HK-2 (cell line): ENCODE data around the gene PTTG1IP.
"Not testable (repeated sequence)": the region's sequence is repeated elsewhere in the genome, so short reads cannot be mapped to it uniquely, and the experiment has no call there.

Source experiments
- DNase-seq: peaks from one replicate; pipeline ENCODE4 v3.0.0-alpha.2; 2018; ENCODE audit not compliant: unreplicated experiment

Gene PTTG1IP

GRCh38 chr21:44845418-44846223 lies 27.9 kb downstream of the PTTG1IP start:
- peak; percentile 51 for DNase-seq

DNA sequence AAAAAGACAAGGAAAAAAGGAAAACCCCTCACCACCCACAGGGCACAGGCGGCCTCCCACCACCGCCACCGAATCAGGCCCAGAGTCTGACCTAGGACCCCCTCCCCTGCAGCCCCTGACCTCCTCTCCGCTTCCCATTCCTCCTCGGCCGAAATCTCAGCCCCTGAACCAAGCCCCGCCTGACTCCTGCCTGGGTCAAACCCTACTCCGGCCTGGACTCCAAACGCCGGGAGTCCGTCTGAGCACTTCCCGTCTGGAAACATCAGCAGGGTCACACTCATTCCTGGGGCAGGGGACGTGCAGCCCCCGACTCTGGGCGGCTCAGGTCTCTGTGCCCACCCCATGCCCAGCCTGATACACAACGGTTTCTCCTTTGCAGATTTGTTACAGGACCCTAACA lies 29.2 kb downstream of the PTTG1IP start:
- no peak for DNase-seq

GRCh38 chr21:44842721-44843445 lies 30.6 kb downstream of the PTTG1IP start:
- DNase-seq, result no peak

DNA sequence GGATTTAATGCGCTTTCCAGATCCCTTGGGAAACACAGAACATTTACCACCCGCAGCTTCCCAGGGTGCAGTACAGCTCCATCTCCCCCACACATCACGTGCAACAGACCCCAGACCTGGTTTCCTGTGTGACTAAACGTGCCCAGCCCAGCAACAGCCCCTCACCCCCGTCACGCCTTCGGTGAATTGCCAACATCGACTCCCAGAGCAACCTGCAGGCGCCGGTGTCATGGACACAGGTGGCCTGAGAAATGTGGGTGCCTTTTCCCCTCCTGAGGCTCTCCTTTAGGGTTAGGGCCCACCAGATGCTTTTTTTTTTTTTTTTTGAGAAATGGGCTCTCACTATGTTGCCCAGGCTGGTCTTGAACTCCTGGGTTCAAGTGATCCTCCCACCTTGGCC lies 31.4 kb downstream of the PTTG1IP start:
- no peak for DNase-seq

DNA sequence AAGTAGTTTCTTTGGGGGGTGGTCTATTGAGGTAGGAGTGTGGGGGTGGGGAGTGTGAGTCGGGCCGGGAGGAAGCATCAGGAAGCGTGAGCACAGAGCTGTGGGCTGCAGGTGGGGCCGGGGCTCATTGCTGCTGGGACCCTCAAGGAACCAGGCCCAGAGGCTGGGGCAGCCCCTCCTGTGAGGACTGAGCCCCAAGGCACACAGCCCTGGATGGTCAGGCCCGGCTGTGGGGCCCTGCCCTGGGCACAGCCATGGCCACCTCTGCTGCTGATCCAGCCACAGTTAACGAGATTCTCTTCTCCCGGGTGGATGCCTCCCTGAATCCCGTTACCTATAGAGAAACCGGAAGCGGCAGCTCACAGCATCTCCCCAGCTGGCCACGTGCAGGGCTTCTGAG lies 32.7 kb downstream of the PTTG1IP start:
- DNase-seq, result no peak

GRCh38 chr21:44838951-44839350 lies 34.5 kb downstream of the PTTG1IP start:
- DNase-seq, result no peak

- DNase-seq, result no peak
Observed at GRCh38 chr21:44838039-44838895, 35.2 kb downstream of the PTTG1IP start.

DNA sequence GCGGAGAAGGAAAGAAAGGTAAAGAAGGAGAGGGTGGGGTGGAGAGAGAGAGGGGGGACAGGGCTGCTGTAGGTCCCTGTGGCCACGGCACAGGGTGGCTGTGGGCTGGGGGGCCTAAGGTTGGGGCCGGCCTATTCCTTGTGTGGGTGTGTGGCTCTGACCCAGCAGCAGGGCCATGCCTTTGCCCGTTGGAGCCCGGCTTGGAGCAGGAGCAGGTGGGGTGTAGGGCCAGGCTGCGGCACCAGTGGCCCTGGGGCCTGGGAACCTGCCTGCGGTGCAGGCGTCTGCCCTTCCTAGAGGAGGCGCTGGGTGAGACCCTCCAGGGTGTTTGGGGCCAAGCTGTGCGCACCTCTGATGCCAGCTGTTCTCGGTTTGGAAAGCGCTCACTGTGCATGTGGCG lies 36.0 kb downstream of the PTTG1IP start:
- no peak for DNase-seq

- peak; percentile 13 for DNase-seq
Observed at GRCh38 chr21:44836666-44837471, 36.6 kb downstream of the PTTG1IP start.

DNA sequence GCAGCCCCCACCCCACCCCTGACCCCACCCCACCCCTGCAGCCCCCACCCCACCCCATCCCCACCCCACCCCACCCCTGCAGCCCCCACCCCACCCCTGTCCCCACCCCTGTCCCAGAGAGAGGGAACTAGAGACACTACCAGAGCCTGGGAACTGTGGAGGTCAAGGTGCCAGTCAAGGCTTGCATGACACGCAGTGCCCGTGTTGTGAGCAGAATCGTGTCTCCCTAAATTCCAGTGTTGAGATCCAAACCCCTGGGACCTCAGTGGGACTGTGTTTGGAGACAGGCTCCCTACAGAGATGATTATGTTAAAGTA lies 37.2 kb downstream of the PTTG1IP start:
- DNase-seq, result no peak

DNA sequence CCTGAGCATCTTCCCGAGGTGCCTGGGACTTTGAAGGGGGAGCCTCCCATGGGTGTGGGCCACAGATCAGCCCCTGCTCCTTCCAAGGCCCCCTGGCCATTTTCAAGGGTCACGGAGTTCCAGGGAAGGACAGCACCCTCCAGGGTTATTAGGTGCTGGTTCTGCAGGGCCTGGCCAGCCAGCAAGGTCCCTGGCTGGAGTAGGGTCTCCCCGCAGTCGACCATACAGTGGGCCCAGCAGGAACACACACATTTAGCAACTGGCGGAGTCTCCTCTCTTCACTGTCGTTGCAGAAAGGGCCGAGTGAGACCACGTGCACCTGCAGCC lies 37.9 kb downstream of the PTTG1IP start:
- DNase-seq, result no peak

- DNase-seq, result no peak
Observed at GRCh38 chr21:44834951-44835646, 38.4 kb downstream of the PTTG1IP start.

DNA sequence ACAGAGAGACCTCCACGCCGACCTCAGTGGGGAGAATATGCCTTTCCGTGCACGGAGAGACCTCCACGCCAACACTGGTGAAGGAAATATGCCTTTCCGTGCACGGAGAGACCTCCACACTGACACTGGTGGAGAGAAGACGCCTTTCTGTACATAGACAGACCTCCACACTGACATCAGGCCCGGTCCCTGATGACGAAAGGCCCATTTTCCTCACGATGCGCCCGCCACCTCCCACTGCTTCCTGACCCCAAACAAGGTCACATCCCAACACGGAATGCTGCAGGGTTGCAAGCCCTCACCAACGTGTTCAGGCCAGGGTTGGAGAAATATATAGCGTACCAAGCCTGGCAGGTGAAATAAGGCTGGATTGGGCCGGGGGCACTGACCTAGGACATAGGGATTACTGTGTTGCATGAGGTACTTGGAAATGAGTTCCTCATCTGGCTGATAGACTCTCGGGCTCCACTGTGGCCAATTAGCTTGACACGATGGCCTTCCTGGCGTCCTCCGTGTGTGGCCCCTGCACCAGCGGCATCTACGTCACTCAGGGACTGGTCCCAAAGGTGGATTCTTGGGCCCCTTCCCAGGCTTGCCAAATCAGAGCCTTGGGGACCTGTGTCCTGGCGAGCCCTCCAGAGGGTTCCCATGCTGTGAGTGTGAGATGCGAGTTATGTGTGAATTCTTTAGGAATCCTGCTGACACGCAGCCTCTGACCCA lies 39.1 kb downstream of the PTTG1IP start:
- no peak for DNase-seq

- no peak for DNase-seq
Observed at GRCh38 chr21:44833663-44834062, 39.8 kb downstream of the PTTG1IP start.

DNA sequence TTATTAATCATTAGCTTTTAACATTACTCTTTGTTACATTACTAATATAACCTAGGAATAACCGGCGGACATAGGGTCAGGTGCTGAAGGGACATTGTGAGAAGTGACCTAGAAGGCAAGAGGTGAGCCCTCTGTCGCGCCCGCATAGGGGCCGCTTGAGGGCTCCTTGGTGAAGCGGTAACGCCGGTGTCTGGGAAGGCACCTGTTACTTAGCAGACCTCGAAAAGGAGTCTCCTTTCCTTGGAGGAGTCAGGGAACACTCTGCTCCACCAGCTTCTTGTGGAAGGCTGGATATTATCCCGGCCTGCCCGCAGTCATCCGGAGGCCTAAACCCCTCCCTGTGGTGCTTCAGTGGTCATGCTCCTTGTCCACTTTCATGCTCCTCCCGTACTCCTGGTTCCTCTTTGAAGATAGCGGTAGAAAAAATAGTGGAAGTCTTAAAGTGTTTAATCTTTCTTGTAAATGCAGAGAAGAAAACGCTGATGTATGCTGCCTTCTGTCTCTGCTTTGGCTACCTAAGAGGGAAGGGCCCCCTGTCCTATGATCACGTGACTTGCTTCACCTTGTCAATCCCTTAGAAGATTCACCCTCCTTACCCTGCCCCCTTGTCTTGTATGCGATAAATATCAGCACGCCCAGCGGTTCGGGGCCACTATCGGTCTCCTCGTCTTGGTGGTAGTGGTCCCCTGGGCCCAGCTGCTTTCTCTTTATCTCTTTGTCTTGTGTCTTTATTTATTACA lies 40.8 kb downstream of the PTTG1IP start:
- DNase-seq, result not testable (repeated sequence)

GRCh38 chr21:44831227-44831860 lies 42.1 kb downstream of the PTTG1IP start:
- no peak for DNase-seq

- no peak for DNase-seq
Observed at GRCh38 chr21:44829507-44830092, 43.9 kb downstream of the PTTG1IP start.

DNA sequence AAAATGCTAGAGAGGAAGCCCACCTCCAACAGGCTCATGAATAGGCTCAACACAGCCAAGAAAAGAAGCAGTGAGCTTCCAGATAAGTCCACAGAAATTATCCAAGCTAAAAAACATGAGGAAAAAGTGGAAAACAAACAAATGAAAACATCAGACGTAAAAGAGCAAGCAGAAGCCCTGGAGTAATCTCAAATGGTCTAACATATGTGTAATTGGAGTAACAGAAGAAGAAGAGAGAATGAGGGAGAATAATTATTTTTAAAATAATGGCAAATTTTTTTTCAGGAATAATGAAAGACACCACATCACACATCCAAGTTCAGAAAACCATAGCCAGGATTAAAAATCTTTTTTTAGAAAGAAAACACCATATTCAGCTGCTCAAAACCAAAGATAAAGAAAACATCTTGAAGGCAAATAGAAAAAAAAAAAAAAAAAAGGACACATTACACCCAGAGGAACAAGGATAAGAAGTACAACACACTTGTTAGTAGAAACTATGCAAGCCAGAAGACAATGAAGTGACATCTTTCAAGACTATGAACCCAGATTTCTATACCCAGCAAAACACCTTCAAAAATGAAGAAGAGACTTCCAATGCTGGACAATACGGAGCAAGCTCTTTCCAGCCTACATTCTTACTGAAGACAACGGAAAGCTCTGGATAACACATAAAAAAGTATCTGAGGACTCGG lies 45.0 kb downstream of the PTTG1IP start:
- no peak for DNase-seq
